Measurements from ENCODE around the gene TFR2. TPM values are rescaled to one million over a fixed set of nuclear protein-coding genes. Genes with fewer than 3 reads are reported as not detected.
A peak's percentile ranks its signal among the peaks of the same experiment; 100 is the strongest.

Gene TFR2
- total and polyA plus RNA-seq, 4 experiments from 2014 or later: 0.75 to 6.2 (median 4.1) TPM

DNA sequence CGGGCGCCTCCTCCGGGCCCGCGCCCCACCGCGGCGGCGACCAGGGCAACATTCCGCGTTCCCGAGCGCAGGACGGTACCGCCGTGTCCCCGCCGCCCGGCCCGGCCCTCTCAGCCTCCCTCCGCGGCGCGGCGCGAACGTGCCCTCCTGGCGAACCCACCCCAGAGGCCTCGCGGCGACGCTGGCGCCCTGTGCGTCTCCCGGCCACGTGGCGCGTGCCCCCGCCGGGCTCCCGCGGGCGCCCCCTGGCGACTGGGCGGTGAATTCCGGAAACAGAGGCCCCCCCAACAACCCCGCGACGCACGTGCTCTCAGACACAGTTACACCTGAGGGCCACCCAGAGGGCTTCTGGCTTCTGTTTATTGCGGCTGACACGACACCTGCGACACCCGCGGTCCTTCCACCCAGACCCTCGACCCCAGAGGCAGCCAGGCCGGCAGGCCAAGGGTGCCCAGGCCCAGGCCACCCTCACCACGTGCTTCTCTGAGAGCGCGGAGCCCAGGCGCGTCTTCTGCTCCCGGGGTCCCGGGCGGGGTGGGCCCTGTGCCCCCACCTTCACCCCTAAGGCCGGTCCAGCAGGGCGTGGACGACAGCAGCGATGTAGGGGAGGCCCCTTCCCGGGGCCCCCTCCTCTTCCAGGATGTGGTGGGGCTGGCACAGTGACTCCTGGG, 67.5 kb downstream of the TFR2 start, which contains the start of gene SAP25:
TSS of gene SAP25 (minus strand) at position 210 of the 671 bp plus-strand sequence. CDS start at position 52, 158 bp downstream.
- no peak within 1 kb of the TSS for H3K4me3 Mint-ChIP-seq
- H3K4me1 ChIP-seq (ENCODE audit: insufficient read depth, low read length): peaks cover 26% of the 10 kb centered on the region
- no peaks in the 10 kb centered on the region for H3K9me3 ChIP-seq (ENCODE audit: control insufficient read depth in 1 of 2, low read length in 2 of 2)
- H3K36me3 ChIP-seq (ENCODE audit: insufficient read depth, low read length): peaks cover 43% of the 10 kb centered on the region
- peak within 1 kb of the TSS in 1 of 7 donors; percentile 57 for H3K27ac Mint-ChIP-seq
- no peak within 1 kb of the TSS for H3K4me3 ChIP-seq (ENCODE audit: low read length in 2 of 2)
- ChIA-PET POLR2A (ENCODE audit: partially characterized antibody) (interaction anchor here (12.1 kb wide), 1 partner anchor 12 kb away, joined by 307 read pairs; the partner anchor contains the start of genes FBXO24 and LRCH4), CTCF (ENCODE audit: partially characterized antibody) (interaction anchor here (0.9 kb wide), 1 partner anchor 10 kb away, joined by 3 read pairs; no protein-coding TSS in a partner anchor)
- H3K36me3 Mint-ChIP-seq: peaks cover 6 to 32% of the 10 kb centered on the region in 2 donors
- H3K27me3 ChIP-seq (ENCODE audit: insufficient read depth, low read length): no peaks in the 10 kb centered on the region
- H3K27ac ChIP-seq (ENCODE audit: low read depth, low read length): no peak within 1 kb of the TSS
- DNase-seq: no peak
- peaks cover 0 to 2% (median 0%) of the 10 kb centered on the region in 8 donors for H3K9me3 Mint-ChIP-seq
- intact Hi-C loops (cut with micrococcal nuclease): no loop called here
- no peaks in the 10 kb centered on the region for H3K27me3 Mint-ChIP-seq
- peaks cover 11 to 40% (median 14%) of the 10 kb centered on the region in 4 donors for H3K4me1 Mint-ChIP-seq

DNA sequence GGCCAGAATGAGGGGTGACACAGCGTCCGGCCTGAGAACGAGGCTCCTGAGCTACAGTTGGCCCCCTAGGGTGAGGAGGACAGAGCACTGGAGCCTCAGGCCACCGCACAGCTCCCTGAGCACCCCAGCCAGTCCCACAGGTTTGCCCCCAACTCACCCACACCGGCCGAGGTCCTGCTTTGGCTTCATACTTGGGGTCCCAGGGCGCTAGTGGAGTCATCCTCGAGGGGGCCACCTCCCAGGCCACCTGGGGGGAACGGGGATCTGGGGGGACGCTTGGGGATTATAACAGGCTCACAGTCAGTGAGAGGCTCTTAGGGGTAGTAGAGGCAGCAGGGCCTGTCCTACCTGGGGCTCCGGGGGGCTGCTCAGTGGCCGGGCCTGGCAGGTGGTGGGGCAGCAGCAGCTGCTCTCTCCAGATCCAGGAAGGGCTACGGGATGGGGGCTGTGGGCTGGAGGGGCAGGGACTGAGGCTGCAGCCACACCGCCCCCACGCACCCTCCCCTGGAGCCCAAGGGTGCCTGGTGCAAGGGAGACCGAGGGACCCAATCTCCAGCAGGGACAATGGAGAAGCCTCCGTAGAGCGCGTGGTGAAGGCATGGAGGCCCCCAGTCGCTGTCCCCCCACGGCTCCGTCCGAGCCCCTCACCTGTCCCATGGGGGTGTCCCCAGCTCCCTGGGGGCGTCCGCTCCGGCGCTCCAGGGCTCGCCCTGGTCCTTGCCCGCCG, 68.2 kb downstream of the TFR2 start:
- intact Hi-C loops (cut with micrococcal nuclease): no loop called here
- H3K4me3 ChIP-seq (ENCODE audit: low read length in 2 of 2): no peak overlapping the region
- H3K4me1 Mint-ChIP-seq: peaks cover 14 to 45% (median 19%) of the 10 kb centered on the region in 4 donors
- H3K4me1 ChIP-seq (ENCODE audit: insufficient read depth, low read length): peaks cover 30% of the 10 kb centered on the region
- peaks cover 4 to 31% of the 10 kb centered on the region in 2 donors for H3K36me3 Mint-ChIP-seq
- peaks cover 0 to 2% (median 0%) of the 10 kb centered on the region in 8 donors for H3K9me3 Mint-ChIP-seq
- H3K36me3 ChIP-seq (ENCODE audit: insufficient read depth, low read length): peaks cover 36% of the 10 kb centered on the region
- no peaks in the 10 kb centered on the region for H3K27me3 ChIP-seq (ENCODE audit: insufficient read depth, low read length)
- DNase-seq: no peak
- H3K27me3 Mint-ChIP-seq: no peaks in the 10 kb centered on the region
- no peak overlapping the region for H3K4me3 Mint-ChIP-seq
- ChIA-PET CTCF (ENCODE audit: partially characterized antibody) (interaction anchor here (1.4 kb wide), 1 partner anchor 132 kb away, joined by 3 read pairs; the partner anchor contains the start of gene POP7), POLR2A (ENCODE audit: partially characterized antibody) (interaction anchor here (1.0 to 12.1 kb wide), 2 partner anchors 13 to 29 kb away, joined by 3 to 307 read pairs; partner anchors contain the start of genes FBXO24, LRCH4 and PCOLCE)
- H3K27ac Mint-ChIP-seq: no peak overlapping the region
- H3K9me3 ChIP-seq (ENCODE audit: control insufficient read depth in 1 of 2, low read length in 2 of 2): no peaks in the 10 kb centered on the region
- H3K27ac ChIP-seq (ENCODE audit: low read depth, low read length): no peak overlapping the region

GRCh38 chr7:100572281-100572948, 68.9 kb downstream of the TFR2 start:
- Histone ChIP-seq H3K4me1 (ENCODE audit: insufficient read depth, low read length) (peaks cover 37% of the 10 kb centered on the region), H3K36me3 (ENCODE audit: insufficient read depth, low read length) (peaks cover 29% of the 10 kb centered on the region), H3K4me3 (ENCODE audit: low read length in 2 of 2) (no peak overlapping the region), H3K27me3 (ENCODE audit: insufficient read depth, low read length) (no peaks in the 10 kb centered on the region), H3K27ac (ENCODE audit: low read depth, low read length) (no peak overlapping the region), H3K9me3 (ENCODE audit: control insufficient read depth in 1 of 2, low read length in 2 of 2) (no peaks in the 10 kb centered on the region)
- Mint-ChIP-seq H3K9me3 (peaks cover 0 to 2% (median 0%) of the 10 kb centered on the region in 8 donors), H3K36me3 (peaks cover 4 to 31% of the 10 kb centered on the region in 2 donors), H3K4me3 (no peak overlapping the region), H3K27me3 (no peaks in the 10 kb centered on the region), H3K4me1 (peaks cover 14 to 51% (median 24%) of the 10 kb centered on the region in 4 donors), H3K27ac (peak overlapping the region in 2 of 7 donors; percentile 59 to 70)
- intact Hi-C loops (cut with micrococcal nuclease): no loop called here
- no peak for DNase-seq
- POLR2A ChIA-PET (ENCODE audit: partially characterized antibody): interaction anchor here (1.0 to 12.1 kb wide), 2 partner anchors 14 to 29 kb away, joined by 3 to 307 read pairs; partner anchors contain the start of genes FBXO24, LRCH4 and PCOLCE
- CTCF ChIA-PET (ENCODE audit: partially characterized antibody): interaction anchor here (1.4 kb wide), 1 partner anchor 133 kb away, joined by 3 read pairs; the partner anchor contains the start of gene POP7

DNA sequence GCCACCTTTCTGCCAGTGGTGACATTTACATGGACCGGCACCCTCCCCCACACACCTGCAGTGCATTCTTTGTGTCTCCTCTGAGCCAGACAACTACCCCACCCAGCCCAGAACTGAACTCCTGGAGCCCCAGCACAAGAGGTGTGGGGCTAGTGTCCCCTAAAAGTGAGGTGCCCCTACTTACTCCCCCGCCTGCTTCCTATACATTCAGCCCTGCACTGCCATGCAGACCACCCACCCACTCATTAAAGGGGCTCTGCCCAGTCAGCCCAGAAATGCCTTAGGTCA, 69.6 kb downstream of the TFR2 start:
- peaks cover 25% of the 10 kb centered on the region for H3K36me3 ChIP-seq (ENCODE audit: insufficient read depth, low read length)
- peaks cover 0 to 2% (median 0%) of the 10 kb centered on the region in 8 donors for H3K9me3 Mint-ChIP-seq
- H3K27ac Mint-ChIP-seq: peak overlapping the region in 5 of 7 donors; percentile 37 to 80 (median 59)
- peak overlapping the region in 2 of 8 donors; percentile 12 to 71 for H3K4me3 Mint-ChIP-seq
- H3K36me3 Mint-ChIP-seq: peaks cover 4 to 29% of the 10 kb centered on the region in 2 donors
- intact Hi-C loops (cut with micrococcal nuclease): no loop called here
- no peaks in the 10 kb centered on the region for H3K27me3 ChIP-seq (ENCODE audit: insufficient read depth, low read length)
- H3K9me3 ChIP-seq (ENCODE audit: control insufficient read depth in 1 of 2, low read length in 2 of 2): no peaks in the 10 kb centered on the region
- no peak overlapping the region for H3K27ac ChIP-seq (ENCODE audit: low read depth, low read length)
- no peaks in the 10 kb centered on the region for H3K27me3 Mint-ChIP-seq
- POLR2A ChIA-PET (ENCODE audit: partially characterized antibody): interaction anchor here (0.8 to 12.1 kb wide), 8 partner anchors 8 to 134 kb away, joined by 3 to 307 read pairs (median 5); partner anchors contain the start of genes AGFG2, FBXO24, LRCH4 and NYAP1
- CTCF ChIA-PET (ENCODE audit: partially characterized antibody): interaction anchor here (0.5 to 1.8 kb wide), 4 partner anchors 12 to 17 kb away, joined by 3 to 7 read pairs (median 6); partner anchors contain the start of genes FBXO24 and LRCH4
- peaks cover 14 to 51% (median 24%) of the 10 kb centered on the region in 4 donors for H3K4me1 Mint-ChIP-seq
- H3K4me3 ChIP-seq (ENCODE audit: low read length in 2 of 2): no peak overlapping the region
- peaks cover 37% of the 10 kb centered on the region for H3K4me1 ChIP-seq (ENCODE audit: insufficient read depth, low read length)
- no peak for DNase-seq

- H3K9me3 ChIP-seq (ENCODE audit: control insufficient read depth in 1 of 2, low read length in 2 of 2): no peaks in the 10 kb centered on the region
- H3K36me3 ChIP-seq (ENCODE audit: insufficient read depth, low read length): peaks cover 19% of the 10 kb centered on the region
- H3K9me3 Mint-ChIP-seq: peaks cover 0 to 2% (median 0%) of the 10 kb centered on the region in 8 donors
- H3K27me3 Mint-ChIP-seq: no peaks in the 10 kb centered on the region
- ChIA-PET POLR2A (ENCODE audit: partially characterized antibody) (interaction anchor here (0.8 to 12.1 kb wide), 11 partner anchors 8 to 137 kb away, joined by 3 to 307 read pairs (median 5); partner anchors contain the start of genes AGFG2, FBXO24, LRCH4 and NYAP1), CTCF (ENCODE audit: partially characterized antibody) (interaction anchor here (0.5 to 1.8 kb wide), 8 partner anchors 12 to 161 kb away, joined by 3 to 7 read pairs (median 3); partner anchors contain the start of genes FBXO24, LRCH4 and POP7)
- H3K27me3 ChIP-seq (ENCODE audit: insufficient read depth, low read length): no peaks in the 10 kb centered on the region
- intact Hi-C loops (cut with micrococcal nuclease): loop anchor here (1.0 kb wide), 1 partner anchor 12 kb away; no protein-coding TSS in a partner anchor
- peak overlapping the region; percentile 25 to 84 (median 42) for H3K27ac Mint-ChIP-seq
- peaks cover 14 to 51% (median 27%) of the 10 kb centered on the region in 4 donors for H3K4me1 Mint-ChIP-seq
- peaks cover 0 to 26% of the 10 kb centered on the region in 2 donors for H3K36me3 Mint-ChIP-seq
- peak in 1 of 5 donors; percentile 52 for DNase-seq
- H3K4me3 Mint-ChIP-seq: peak overlapping the region in 4 of 8 donors; percentile 21 to 71 (median 49)
- no peak overlapping the region for H3K4me3 ChIP-seq (ENCODE audit: low read length in 2 of 2)
- peaks cover 37% of the 10 kb centered on the region for H3K4me1 ChIP-seq (ENCODE audit: insufficient read depth, low read length)
- no peak overlapping the region for H3K27ac ChIP-seq (ENCODE audit: low read depth, low read length)
Measured at GRCh38 chr7:100570954-100571828, 70.2 kb downstream of the TFR2 start.

All from CD4-positive, alpha-beta memory T cell (primary cell).